ENCODE results near the gene MAZ. TPM values are rescaled to one million over a fixed set of nuclear protein-coding genes. Genes with fewer than 3 reads are reported as not detected.
"Not testable (repeated sequence)": the region's sequence is repeated elsewhere in the genome, so short reads cannot be mapped to it uniquely, and the experiment has no call there.

Gene MAZ
- total RNA-seq (310 and 370 TPM in 2 replicates), polyA plus RNA-seq (186 and 257 TPM in 2 replicates)

GRCh38 chr16:29806099-29806579 lies at the start of gene MAZ:
Gene MAZ (plus strand): TSS chr16:29806529. CDS start chr16:29806702, 173 bp downstream.
- H3K9me3 ChIP-seq (ENCODE audit: low read depth), result no peaks in the 10 kb centered on the region
- H3K27ac ChIP-seq, result peak within 1 kb of the TSS; percentile 91
- TF ChIP-seq, protein P1, sequence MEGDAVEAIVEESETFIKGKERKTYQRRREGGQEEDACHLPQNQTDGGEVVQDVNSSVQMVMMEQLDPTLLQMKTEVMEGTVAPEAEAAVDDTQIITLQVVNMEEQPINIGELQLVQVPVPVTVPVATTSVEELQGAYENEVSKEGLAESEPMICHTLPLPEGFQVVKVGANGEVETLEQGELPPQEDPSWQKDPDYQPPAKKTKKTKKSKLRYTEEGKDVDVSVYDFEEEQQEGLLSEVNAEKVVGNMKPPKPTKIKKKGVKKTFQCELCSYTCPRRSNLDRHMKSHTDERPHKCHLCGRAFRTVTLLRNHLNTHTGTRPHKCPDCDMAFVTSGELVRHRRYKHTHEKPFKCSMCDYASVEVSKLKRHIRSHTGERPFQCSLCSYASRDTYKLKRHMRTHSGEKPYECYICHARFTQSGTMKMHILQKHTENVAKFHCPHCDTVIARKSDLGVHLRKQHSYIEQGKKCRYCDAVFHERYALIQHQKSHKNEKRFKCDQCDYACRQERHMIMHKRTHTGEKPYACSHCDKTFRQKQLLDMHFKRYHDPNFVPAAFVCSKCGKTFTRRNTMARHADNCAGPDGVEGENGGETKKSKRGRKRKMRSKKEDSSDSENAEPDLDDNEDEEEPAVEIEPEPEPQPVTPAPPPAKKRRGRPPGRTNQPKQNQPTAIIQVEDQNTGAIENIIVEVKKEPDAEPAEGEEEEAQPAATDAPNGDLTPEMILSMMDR (IDR thresholded peaks at IDR 0.05; ENCODE audit: low read depth, low read length), result no peak
- peaks cover 18% of the 10 kb centered on the region for H3K36me3 ChIP-seq
- peak in 1 of 2 donors; percentile 96 for DNase-seq (ENCODE audit: low read depth in 1 of 2, low spot score in 1 of 2)
- H3K4me1 ChIP-seq (ENCODE audit: low read depth), result peaks cover 28% of the 10 kb centered on the region
- no peaks in the 10 kb centered on the region for H3K27me3 ChIP-seq
- peak within 1 kb of the TSS; percentile 48 for H3K4me3 ChIP-seq

DNA sequence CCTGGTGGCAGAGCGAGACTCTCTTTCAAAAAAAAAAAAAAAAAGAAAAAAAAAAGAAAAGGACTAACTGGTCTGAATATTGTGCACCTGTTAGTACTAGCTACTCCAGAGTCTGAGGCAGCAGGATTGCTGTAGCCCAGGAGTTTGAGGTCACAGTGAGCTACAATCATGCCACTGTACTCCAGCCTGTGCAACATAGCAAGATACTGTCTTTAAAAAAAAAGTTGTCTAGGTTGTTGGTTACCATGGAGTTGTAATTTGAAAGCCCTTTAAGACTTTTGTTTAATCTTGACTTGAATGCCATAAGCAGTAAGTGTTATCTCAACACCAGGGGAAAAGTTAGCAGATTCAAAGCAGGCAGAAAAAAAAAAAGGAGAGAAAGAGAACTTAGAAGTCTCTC lies 49.7 kb upstream of the MAZ start:
- H3K36me3 ChIP-seq, result no peaks in the 10 kb centered on the region
- TF ChIP-seq, protein P1 (IDR thresholded peaks at IDR 0.05; ENCODE audit: low read depth, low read length), result no peak
- DNase-seq (ENCODE audit: low read depth in 1 of 2, low spot score in 1 of 2), result peak; percentile 2 to 36
- H3K4me3 ChIP-seq, result no peak overlapping the region
- H3K27me3 ChIP-seq, result no peaks in the 10 kb centered on the region
- no peak overlapping the region for H3K27ac ChIP-seq
- H3K9me3 ChIP-seq (ENCODE audit: low read depth), result no peaks in the 10 kb centered on the region
- no peaks in the 10 kb centered on the region for H3K4me1 ChIP-seq (ENCODE audit: low read depth)

- not testable (repeated sequence) for H3K27me3 ChIP-seq; DNase-seq (ENCODE audit: low read depth in 1 of 2, low spot score in 1 of 2); H3K27ac ChIP-seq; H3K4me1 ChIP-seq (ENCODE audit: low read depth); H3K36me3 ChIP-seq; H3K4me3 ChIP-seq; H3K9me3 ChIP-seq (ENCODE audit: low read depth)
These were observed 49.2 kb upstream of the MAZ start for GRCh38 chr16:29757086-29757485.

DNA sequence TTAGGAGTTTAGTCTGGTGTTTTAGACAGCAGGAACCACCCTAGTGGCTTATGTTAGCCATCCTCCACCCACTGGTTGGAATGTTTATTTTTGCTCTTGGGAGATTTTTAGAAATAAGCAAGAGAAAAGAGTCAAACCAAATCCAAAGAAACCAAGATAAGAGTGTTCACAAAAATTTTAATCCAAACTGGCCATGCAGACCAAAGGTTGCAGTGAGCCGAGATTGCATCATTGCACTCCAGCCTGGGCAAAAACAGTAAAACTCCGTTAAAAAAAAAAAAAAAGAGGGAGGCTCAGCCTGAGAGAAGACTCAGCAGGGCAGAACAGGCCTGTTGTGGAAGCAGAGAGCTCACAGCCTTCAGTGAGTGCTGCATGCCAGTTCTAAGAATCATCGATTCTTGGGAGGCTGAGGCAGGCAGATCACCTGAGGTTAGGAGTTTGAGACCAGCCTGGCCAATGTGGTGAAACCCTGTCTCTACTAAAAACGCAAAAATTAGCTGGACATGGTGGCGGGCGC lies 48.3 kb upstream of the MAZ start:
- H3K9me3 ChIP-seq (ENCODE audit: low read depth), result no peaks in the 10 kb centered on the region
- H3K27ac ChIP-seq, result no peak overlapping the region
- TF ChIP-seq, protein P1 (IDR thresholded peaks at IDR 0.05; ENCODE audit: low read depth, low read length), result peak; percentile 48
- H3K4me3 ChIP-seq, result no peak overlapping the region
- H3K27me3 ChIP-seq, result no peaks in the 10 kb centered on the region
- no peaks in the 10 kb centered on the region for H3K4me1 ChIP-seq (ENCODE audit: low read depth)
- peak in 1 of 2 donors; percentile 90 for DNase-seq (ENCODE audit: low read depth in 1 of 2, low spot score in 1 of 2)
- no peaks in the 10 kb centered on the region for H3K36me3 ChIP-seq

GRCh38 chr16:29760567-29761279 lies 45.6 kb upstream of the MAZ start:
- no peak for DNase-seq (ENCODE audit: low read depth in 1 of 2, low spot score in 1 of 2)
- no peak overlapping the region for H3K27ac ChIP-seq
- H3K27me3 ChIP-seq, result no peaks in the 10 kb centered on the region
- H3K36me3 ChIP-seq, result no peaks in the 10 kb centered on the region
- H3K4me1 ChIP-seq (ENCODE audit: low read depth), result no peaks in the 10 kb centered on the region
- H3K4me3 ChIP-seq, result no peak overlapping the region
- TF ChIP-seq, protein P1 (IDR thresholded peaks at IDR 0.05; ENCODE audit: low read depth, low read length), result no peak
- no peaks in the 10 kb centered on the region for H3K9me3 ChIP-seq (ENCODE audit: low read depth)

DNA sequence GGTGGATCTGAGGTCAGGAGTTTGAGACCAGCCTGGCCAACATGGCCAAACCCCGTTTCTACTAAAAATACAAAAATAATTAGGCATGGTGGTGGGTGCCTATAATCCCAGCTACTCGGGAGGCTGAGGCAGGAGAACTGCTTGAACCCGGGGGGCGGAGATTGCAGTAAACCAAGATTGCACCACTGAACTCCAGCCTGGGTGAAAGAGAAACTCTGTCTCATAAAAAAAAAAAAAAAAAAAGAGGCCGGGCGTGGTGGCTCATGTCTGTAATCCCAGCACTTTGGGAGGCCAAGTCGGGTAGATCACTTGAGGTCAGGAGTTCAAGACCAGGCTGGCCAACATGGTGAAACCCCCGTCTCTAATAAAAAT lies 45.1 kb upstream of the MAZ start:
- not testable (repeated sequence) for H3K27ac ChIP-seq; H3K4me1 ChIP-seq (ENCODE audit: low read depth); DNase-seq (ENCODE audit: low read depth in 1 of 2, low spot score in 1 of 2); H3K9me3 ChIP-seq (ENCODE audit: low read depth); H3K36me3 ChIP-seq; H3K27me3 ChIP-seq; H3K4me3 ChIP-seq

Measured in cardiac muscle cell (in vitro differentiated cells and primary cell).